ENCODE data around the gene ZNF684.
"Not testable (repeated sequence)": the region's sequence is repeated elsewhere in the genome, so short reads cannot be mapped to it uniquely, and the experiment has no call there.

The ZNF684 gene

GRCh38 chr1:40567825-40568224 is 36.4 kb downstream of the ZNF684 start:
- H3K4me3 ChIP-seq (ENCODE audit: low read depth, low read length), result no peak overlapping the region
- no peak for DNase-seq (ENCODE audit: low read depth)
- TF ChIP-seq, protein P1, sequence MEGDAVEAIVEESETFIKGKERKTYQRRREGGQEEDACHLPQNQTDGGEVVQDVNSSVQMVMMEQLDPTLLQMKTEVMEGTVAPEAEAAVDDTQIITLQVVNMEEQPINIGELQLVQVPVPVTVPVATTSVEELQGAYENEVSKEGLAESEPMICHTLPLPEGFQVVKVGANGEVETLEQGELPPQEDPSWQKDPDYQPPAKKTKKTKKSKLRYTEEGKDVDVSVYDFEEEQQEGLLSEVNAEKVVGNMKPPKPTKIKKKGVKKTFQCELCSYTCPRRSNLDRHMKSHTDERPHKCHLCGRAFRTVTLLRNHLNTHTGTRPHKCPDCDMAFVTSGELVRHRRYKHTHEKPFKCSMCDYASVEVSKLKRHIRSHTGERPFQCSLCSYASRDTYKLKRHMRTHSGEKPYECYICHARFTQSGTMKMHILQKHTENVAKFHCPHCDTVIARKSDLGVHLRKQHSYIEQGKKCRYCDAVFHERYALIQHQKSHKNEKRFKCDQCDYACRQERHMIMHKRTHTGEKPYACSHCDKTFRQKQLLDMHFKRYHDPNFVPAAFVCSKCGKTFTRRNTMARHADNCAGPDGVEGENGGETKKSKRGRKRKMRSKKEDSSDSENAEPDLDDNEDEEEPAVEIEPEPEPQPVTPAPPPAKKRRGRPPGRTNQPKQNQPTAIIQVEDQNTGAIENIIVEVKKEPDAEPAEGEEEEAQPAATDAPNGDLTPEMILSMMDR (IDR thresholded peaks at IDR 0.05; ENCODE audit: control insufficient read depth, extremely low read depth, insufficient read depth), result no peak

- not testable (repeated sequence) for DNase-seq (ENCODE audit: low read depth); H3K4me3 ChIP-seq (ENCODE audit: low read depth, low read length)
Observed at GRCh38 chr1:40574805-40575204, 43.4 kb downstream of the ZNF684 start.

GRCh38 chr1:40575336-40575735 is 43.9 kb downstream of the ZNF684 start:
- H3K4me3 ChIP-seq (ENCODE audit: low read depth, low read length), result no peak overlapping the region
- TF ChIP-seq, protein P1 (IDR thresholded peaks at IDR 0.05; ENCODE audit: control insufficient read depth, extremely low read depth, insufficient read depth), result no peak

GRCh38 chr1:40582116-40582515 is 50.7 kb downstream of the ZNF684 start:
- H3K4me3 ChIP-seq (ENCODE audit: low read depth, low read length), result no peak overlapping the region
- TF ChIP-seq, protein P1 (IDR thresholded peaks at IDR 0.05; ENCODE audit: control insufficient read depth, extremely low read depth, insufficient read depth), result no peak
- DNase-seq (ENCODE audit: low read depth), result no peak

More at GRCh38 chr1:40575336-40575735, 43.9 kb downstream of the ZNF684 start:
- DNase-seq (ENCODE audit: low read depth), result no peak

- no peak for DNase-seq (ENCODE audit: low read depth)
- H3K4me3 ChIP-seq (ENCODE audit: low read depth, low read length), result no peak overlapping the region
- TF ChIP-seq, protein P1 (IDR thresholded peaks at IDR 0.05; ENCODE audit: control insufficient read depth, extremely low read depth, insufficient read depth), result no peak
Observed at GRCh38 chr1:40583980-40584379, 52.5 kb downstream of the ZNF684 start.

- TF ChIP-seq, protein P1 (IDR thresholded peaks at IDR 0.05; ENCODE audit: control insufficient read depth, extremely low read depth, insufficient read depth), result no peak
- H3K4me3 ChIP-seq (ENCODE audit: low read depth, low read length), result no peak overlapping the region
- DNase-seq (ENCODE audit: low read depth), result no peak
Observed at GRCh38 chr1:40588586-40588985, 57.1 kb downstream of the ZNF684 start.

DNA sequence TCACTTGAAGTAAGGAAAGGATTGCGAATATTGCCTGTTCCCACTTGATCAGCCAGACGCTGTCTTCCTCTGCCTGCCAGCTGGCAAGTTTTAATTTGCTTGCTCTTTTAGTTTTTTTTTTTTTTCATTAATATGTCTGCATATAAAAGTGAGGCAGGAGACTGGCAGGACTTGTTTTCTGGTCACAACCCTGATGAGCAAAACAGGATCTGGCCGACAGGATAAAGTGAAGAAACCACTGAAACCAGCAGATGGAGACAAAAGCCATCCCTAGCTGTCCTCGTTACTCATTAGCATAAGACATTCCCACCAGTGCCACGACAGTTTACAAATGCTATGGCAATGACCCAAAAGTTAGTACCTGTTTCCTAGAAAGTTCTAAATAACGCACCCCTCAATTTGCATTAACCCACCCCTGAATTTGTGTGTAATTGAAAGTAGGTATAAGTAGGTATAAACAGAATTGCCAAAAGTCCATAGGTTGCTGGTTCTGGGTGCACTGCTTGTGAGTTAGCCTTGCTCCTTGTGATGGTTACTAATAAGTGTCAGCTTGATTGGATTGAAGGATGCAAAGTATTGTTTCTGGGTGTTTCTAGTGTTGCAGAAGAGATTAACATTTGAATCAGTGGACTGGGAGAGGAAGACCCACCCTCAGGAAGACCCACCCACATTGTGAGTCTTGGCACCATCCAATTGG is 60.8 kb downstream of the ZNF684 start:
- peak; percentile 95 for DNase-seq (ENCODE audit: low read depth)
- H3K4me3 ChIP-seq (ENCODE audit: low read depth, low read length), result no peak overlapping the region
- TF ChIP-seq, protein P1 (IDR thresholded peaks at IDR 0.05; ENCODE audit: control insufficient read depth, extremely low read depth, insufficient read depth), result peak; percentile 78

Measured in LNCaP clone FGC (cell line).